ENCODE results near the gene SYNDIG1L.

- TF ChIP-seq, protein P1, sequence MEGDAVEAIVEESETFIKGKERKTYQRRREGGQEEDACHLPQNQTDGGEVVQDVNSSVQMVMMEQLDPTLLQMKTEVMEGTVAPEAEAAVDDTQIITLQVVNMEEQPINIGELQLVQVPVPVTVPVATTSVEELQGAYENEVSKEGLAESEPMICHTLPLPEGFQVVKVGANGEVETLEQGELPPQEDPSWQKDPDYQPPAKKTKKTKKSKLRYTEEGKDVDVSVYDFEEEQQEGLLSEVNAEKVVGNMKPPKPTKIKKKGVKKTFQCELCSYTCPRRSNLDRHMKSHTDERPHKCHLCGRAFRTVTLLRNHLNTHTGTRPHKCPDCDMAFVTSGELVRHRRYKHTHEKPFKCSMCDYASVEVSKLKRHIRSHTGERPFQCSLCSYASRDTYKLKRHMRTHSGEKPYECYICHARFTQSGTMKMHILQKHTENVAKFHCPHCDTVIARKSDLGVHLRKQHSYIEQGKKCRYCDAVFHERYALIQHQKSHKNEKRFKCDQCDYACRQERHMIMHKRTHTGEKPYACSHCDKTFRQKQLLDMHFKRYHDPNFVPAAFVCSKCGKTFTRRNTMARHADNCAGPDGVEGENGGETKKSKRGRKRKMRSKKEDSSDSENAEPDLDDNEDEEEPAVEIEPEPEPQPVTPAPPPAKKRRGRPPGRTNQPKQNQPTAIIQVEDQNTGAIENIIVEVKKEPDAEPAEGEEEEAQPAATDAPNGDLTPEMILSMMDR (IDR thresholded peaks at IDR 0.05): no peak
- TF ChIP-seq POLR2A (IDR thresholded peaks at IDR 0.05): no peak
These were observed 31.5 kb downstream of the SYNDIG1L start for GRCh38 chr14:74394549-74394948.
